HepG2 (cell line): ENCODE results near the gene RPS6KC1. TPM values are rescaled to one million over a fixed set of nuclear protein-coding genes. Genes with fewer than 3 reads are reported as not detected.

Source experiments
- CHD2 ChIP-seq: IDR thresholded peaks from 2 replicates; pipeline ENCODE4 v1.6.1; 2011; ENCODE audit warnings: low read depth, low read length, improper control_type of control experiment
- DRAP1 ChIP-seq: IDR thresholded peaks from 2 replicates; pipeline ENCODE4 v1.6.1; 2016; ENCODE audit warnings: missing genetic modification reagents, missing compliant biosample characterization
- HCFC1 ChIP-seq: fragments of 150-350 bp; IDR thresholded peaks from 2 replicates; pipeline ENCODE4 v1.6.1; 2014; ENCODE audit warnings: low read depth, low read length
- IKZF4 ChIP-seq: sonication (generic); formaldehyde crosslinking; IDR thresholded peaks from 2 replicates; pipeline ENCODE4 v1.5.1; 2020; ENCODE audit warnings: borderline replicate concordance, mild to moderate bottlenecking, low read depth, missing genetic modification reagents; ENCODE audit errors: not compliant biosample characterization
- IKZF5 ChIP-seq: IDR thresholded peaks from 2 replicates; pipeline ENCODE4 v1.6.1; 2018; ENCODE audit warnings: missing genetic modification reagents, mild to moderate bottlenecking, missing compliant biosample characterization
- MAFF ChIP-seq: IDR thresholded peaks from 2 replicates; pipeline ENCODE4 v1.6.1; 2011; ENCODE audit warnings: low read depth, low read length, improper control_type of control experiment
- RBM22 ChIP-seq: fragments of 200-400 bp; formaldehyde crosslinking; optimal IDR thresholded peaks from 2 replicates; pipeline ENCODE3; 2017; ENCODE audit warnings: mild to moderate bottlenecking, low read length, moderate library complexity
- RBM39 ChIP-seq: fragments of 200-400 bp; formaldehyde crosslinking; IDR thresholded peaks from one replicate; pipeline ENCODE4 v1.6.1; 2018; ENCODE audit warnings: antibody characterized with exemption, mild to moderate bottlenecking, low read depth, low read length; ENCODE audit not compliant: poor library complexity, severe bottlenecking
- REPIN1 ChIP-seq: sonication (generic); formaldehyde crosslinking; IDR thresholded peaks from 2 replicates; pipeline ENCODE4 v1.8.0; 2022; ENCODE audit warnings: missing genetic modification reagents, low read depth, mild to moderate bottlenecking, borderline replicate concordance
- RORA ChIP-seq: sonication (generic); formaldehyde crosslinking; IDR thresholded peaks from 2 replicates; pipeline ENCODE4 v1.5.0; 2020; ENCODE audit warnings: mild to moderate bottlenecking, missing genetic modification reagents, moderate library complexity
- SOX13 ChIP-seq, 3 experiments: fragments of 450-650 bp in 1 of 3; sonication (generic) in 1 of 3; formaldehyde crosslinking in 1 of 3; IDR thresholded peaks in 2 of 3; conservative IDR thresholded peaks in 1 of 3; 2 replicates each; pipeline versions ENCODE4 v1.5.0 to v1.6.1; 2016 to 2020; ENCODE audit warnings: antibody characterized with exemption in 1 of 3, mild to moderate bottlenecking in 1 of 3, missing compliant biosample characterization in 1 of 3, missing genetic modification reagents in 1 of 3, moderate library complexity in 1 of 3
- ZFP37 ChIP-seq: sonication (generic); formaldehyde crosslinking; IDR thresholded peaks from 2 replicates; pipeline ENCODE4 v1.4.0; 2020; ENCODE audit warnings: missing genetic modification reagents, borderline replicate concordance
- ZMYM3 ChIP-seq: sonication (generic); formaldehyde crosslinking; IDR thresholded peaks from 2 replicates; pipeline ENCODE4 v1.5.1; 2020; ENCODE audit warnings: mild to moderate bottlenecking, missing genetic modification reagents
- ZNF251 ChIP-seq: sonication (generic); formaldehyde crosslinking; IDR thresholded peaks from 2 replicates; pipeline ENCODE4 v1.9.0; 2021; ENCODE audit warnings: mild to moderate bottlenecking, missing genetic modification reagents
- ZNF543 ChIP-seq: sonication (generic); formaldehyde crosslinking; IDR thresholded peaks from 2 replicates; pipeline ENCODE4 v1.4.0; 2020; ENCODE audit warnings: mild to moderate bottlenecking, missing genetic modification reagents
- ZNF616 ChIP-seq: sonication (generic); formaldehyde crosslinking; IDR thresholded peaks from 2 replicates; pipeline ENCODE4 v1.5.0; 2020; ENCODE audit warnings: low read depth, mild to moderate bottlenecking, missing genetic modification reagents
- polyA plus RNA-seq, 8 experiments: library from polyadenylated mRNA; depleted of rRNA in 3 of 8; stranded (reverse) in 7 of 8; unstranded in 1 of 8; fragments of >200 nt; fragmentation: Illumina TruSeq in 4 of 8; extraction: Trizol in 4 of 8; gene quantifications; 2 replicates each; pipeline versions ENCODE4 v1.2.1 to v1.2.3, GENCODE V29; 2011 to 2016; ENCODE audit warnings: low read depth in 4 of 8, missing spikeins in 1 of 8, mixed read lengths in 1 of 8; ENCODE audit not compliant: insufficient read depth in 1 of 8
- total RNA-seq, 5 experiments: library from RNA; depleted of rRNA; stranded (reverse); fragments of >200 nt; fragmentation: Illumina TruSeq; extraction: Trizol; gene quantifications; 2 replicates each; pipeline ENCODE4 v1.2.3, GENCODE V29; 2016; ENCODE audit warnings: low read depth in 1 of 5
- TF ChIP-seq, protein P1 (sequence below), 2 experiments: sonication (generic) in 1 of 2; formaldehyde crosslinking in 1 of 2; IDR thresholded peaks; 2 replicates each; pipeline versions ENCODE4 v1.6.1 to v1.9.0; 2014 to 2022; ENCODE audit warnings: antibody characterized with exemption in 1 of 2, borderline replicate concordance in 1 of 2, inconsistent platforms in 1 of 2, low read depth in 1 of 2, missing genetic modification reagents in 1 of 2
- TF ChIP-seq, protein P2 (sequence below): sonication (generic); formaldehyde crosslinking; IDR thresholded peaks from 2 replicates; pipeline ENCODE4 v1.4.0; 2020; ENCODE audit warnings: mild to moderate bottlenecking, missing genetic modification reagents

RPS6KC1 gene
- total and polyA plus RNA-seq, 2 of the 13 experiments (the other 11 are each of a cell fraction or from before 2014, with no cell fraction given): 11.0 to 25.2 TPM

DNA sequence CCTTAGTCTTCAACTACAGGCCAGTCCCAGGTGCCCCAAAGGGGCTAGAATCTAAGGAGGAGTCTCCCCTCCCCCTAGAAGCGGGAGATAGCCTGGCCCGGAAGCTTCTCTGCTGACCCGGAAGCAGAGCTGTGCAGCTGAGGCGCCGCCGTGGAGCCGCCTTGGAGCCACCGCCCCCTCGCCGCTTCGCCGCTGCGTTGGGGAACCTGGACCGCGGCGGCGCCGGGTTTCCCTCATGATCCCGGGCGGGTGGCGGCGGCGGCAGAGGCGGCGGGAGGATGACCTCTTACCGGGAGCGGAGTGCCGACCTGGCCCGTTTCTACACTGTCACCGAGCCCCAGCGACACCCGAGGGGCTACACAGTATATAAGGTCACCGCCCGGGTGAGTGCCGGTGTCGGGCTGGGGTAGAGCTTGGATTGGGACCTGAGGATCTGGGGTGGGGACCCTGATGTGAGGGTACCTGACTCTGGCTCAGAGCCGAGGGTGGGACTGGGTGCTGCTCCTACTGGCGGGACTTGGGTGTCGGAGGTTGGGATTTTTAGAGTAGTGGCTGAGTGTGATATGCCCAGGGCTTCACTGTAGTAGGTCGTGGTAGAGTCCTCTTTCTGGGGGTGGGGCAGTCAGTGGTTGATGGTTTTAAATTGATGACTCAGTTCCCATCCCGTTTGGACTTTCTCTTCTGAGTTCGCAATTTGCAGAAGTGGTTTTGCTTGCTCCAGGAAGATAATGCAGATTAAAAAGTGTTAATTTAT lies at the start of gene RPS6KC1 (continued):
- TF ChIP-seq, protein P1, sequence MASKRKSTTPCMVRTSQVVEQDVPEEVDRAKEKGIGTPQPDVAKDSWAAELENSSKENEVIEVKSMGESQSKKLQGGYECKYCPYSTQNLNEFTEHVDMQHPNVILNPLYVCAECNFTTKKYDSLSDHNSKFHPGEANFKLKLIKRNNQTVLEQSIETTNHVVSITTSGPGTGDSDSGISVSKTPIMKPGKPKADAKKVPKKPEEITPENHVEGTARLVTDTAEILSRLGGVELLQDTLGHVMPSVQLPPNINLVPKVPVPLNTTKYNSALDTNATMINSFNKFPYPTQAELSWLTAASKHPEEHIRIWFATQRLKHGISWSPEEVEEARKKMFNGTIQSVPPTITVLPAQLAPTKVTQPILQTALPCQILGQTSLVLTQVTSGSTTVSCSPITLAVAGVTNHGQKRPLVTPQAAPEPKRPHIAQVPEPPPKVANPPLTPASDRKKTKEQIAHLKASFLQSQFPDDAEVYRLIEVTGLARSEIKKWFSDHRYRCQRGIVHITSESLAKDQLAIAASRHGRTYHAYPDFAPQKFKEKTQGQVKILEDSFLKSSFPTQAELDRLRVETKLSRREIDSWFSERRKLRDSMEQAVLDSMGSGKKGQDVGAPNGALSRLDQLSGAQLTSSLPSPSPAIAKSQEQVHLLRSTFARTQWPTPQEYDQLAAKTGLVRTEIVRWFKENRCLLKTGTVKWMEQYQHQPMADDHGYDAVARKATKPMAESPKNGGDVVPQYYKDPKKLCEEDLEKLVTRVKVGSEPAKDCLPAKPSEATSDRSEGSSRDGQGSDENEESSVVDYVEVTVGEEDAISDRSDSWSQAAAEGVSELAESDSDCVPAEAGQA (IDR thresholded peaks at IDR 0.05; ENCODE audit: low read depth): peak; percentile 43; the same call in 1 of the 2 replicates
- TF ChIP-seq, protein P1 (CRISPR knock-in tag; IDR thresholded peaks at IDR 0.05; ENCODE audit: borderline replicate concordance): no peak
- no peak for TF ChIP-seq ZNF251
- TF ChIP-seq ZMYM3 (CRISPR knock-in tag): no peak
- TF ChIP-seq SOX13 (IDR thresholded peaks at IDR 0.05): no peak
- no peak; a peak in 1 of 4 replicates for TF ChIP-seq SOX13 (CRISPR knock-in tag; conservative IDR thresholded peaks at IDR 0.05 in 1 of 2, IDR thresholded peaks at IDR 0.05 in 1 of 2)
- no peak for TF ChIP-seq DRAP1 (CRISPR knock-in tag)
- peak; percentile 60 for TF ChIP-seq MAFF
- TF ChIP-seq, protein P2, sequence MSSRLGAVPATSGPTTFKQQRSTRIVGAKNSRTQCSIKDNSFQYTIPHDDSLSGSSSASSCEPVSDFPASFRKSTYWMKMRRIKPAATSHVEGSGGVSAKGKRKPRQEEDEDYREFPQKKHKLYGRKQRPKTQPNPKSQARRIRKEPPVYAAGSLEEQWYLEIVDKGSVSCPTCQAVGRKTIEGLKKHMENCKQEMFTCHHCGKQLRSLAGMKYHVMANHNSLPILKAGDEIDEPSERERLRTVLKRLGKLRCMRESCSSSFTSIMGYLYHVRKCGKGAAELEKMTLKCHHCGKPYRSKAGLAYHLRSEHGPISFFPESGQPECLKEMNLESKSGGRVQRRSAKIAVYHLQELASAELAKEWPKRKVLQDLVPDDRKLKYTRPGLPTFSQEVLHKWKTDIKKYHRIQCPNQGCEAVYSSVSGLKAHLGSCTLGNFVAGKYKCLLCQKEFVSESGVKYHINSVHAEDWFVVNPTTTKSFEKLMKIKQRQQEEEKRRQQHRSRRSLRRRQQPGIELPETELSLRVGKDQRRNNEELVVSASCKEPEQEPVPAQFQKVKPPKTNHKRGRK: no peak
- 0 out of 2 replicates have a peak, but pooled peaks have one; percentile 82 for TF ChIP-seq ZNF543 (CRISPR knock-in tag)
- TF ChIP-seq IKZF5: peak; percentile 42; the same call in 1 of the 2 replicates
- no peak for TF ChIP-seq ZFP37 (CRISPR knock-in tag)
- no peak for TF ChIP-seq RORA
- no peak for TF ChIP-seq RBM39
- 0 out of 2 replicates have a peak, but pooled peaks have one; percentile 48 for TF ChIP-seq REPIN1
- peak; percentile 54; the same call in 1 of the 2 replicates for TF ChIP-seq CHD2
- no peak for TF ChIP-seq IKZF4 (CRISPR knock-in tag)
- TF ChIP-seq RBM22: no peak
- peak; percentile 52; the same call in 1 of the 2 replicates for TF ChIP-seq HCFC1
- TF ChIP-seq ZNF616 (CRISPR knock-in tag): peak; percentile 70; the same call in 1 of the 2 replicates
